Activated B cell treated with CpG ODN at 0.5 μM for 24 hours (primary cell): ENCODE data around the gene KIFAP3. TPM values are rescaled to one million over a fixed set of nuclear protein-coding genes. Genes with fewer than 3 reads are reported as not detected.
"Not testable (repeated sequence)": the region's sequence is repeated elsewhere in the genome, so short reads cannot be mapped to it uniquely, and the experiment has no call there.

Source experiments
- ATAC-seq: fragments of 200-7000 bp; cut with Tn5 transposase; one replicate; pipeline ENCODE4 v1.10.0; 2021; ENCODE audit warnings: low read depth, mild to moderate bottlenecking, moderate library complexity
- CTCF ChIA-PET: fragments of 350-600 bp; sonication (Branson Sonifier 250); formaldehyde crosslinking; loops from one replicate; lab custom pipeline; 2021; ENCODE audit warnings: antibody characterized with exemption; lab: Charles Lee
- POLR2A ChIA-PET: fragments of 350-600 bp; sonication (Branson Sonifier 250); formaldehyde crosslinking; loops from one replicate; lab custom pipeline; 2021; ENCODE audit warnings: antibody characterized with exemption; lab: Charles Lee
- DNase-seq: peaks from one replicate; pipeline ENCODE4 v3.0.0; 2022
- H3K27ac Mint-ChIP-seq: one replicate; pipeline ENCODE4 v1.8.0; 2020; ENCODE audit warnings: mixed read lengths
- H3K27me3 Mint-ChIP-seq: one replicate; pipeline ENCODE4 v1.8.0; 2021; ENCODE audit warnings: mixed read lengths
- H3K36me3 Mint-ChIP-seq: one replicate; pipeline ENCODE4 v1.8.0; 2021; ENCODE audit warnings: low read depth, mixed read lengths
- H3K4me1 Mint-ChIP-seq: one replicate; pipeline ENCODE4 v1.8.0; 2021; ENCODE audit warnings: mixed read lengths
- H3K4me3 Mint-ChIP-seq: one replicate; pipeline ENCODE4 v1.8.0; 2020; ENCODE audit warnings: mild to moderate bottlenecking, mixed read lengths
- H3K9me3 Mint-ChIP-seq: one replicate; pipeline ENCODE4 v1.8.0; 2020; ENCODE audit warnings: mixed read lengths
- intact Hi-C: fragments of 100-400 bp; cut with micrococcal nuclease; formaldehyde crosslinking; loops from one replicate; pipeline ENCODE4 v1.15.1; 2024
- total RNA-seq: library from RNA; stranded (reverse); gene quantifications from 2 replicates; pipeline ENCODE4 v1.2.3, GENCODE V29; 2022
- TF ChIP-seq, protein P1 (sequence below): fragments of 200-600 bp; IDR thresholded peaks from one replicate; pipeline ENCODE4 v1.8.0; 2022; ENCODE audit warnings: antibody characterized with exemption, mild to moderate bottlenecking

Gene KIFAP3
- total RNA-seq, 1 donor from 2014 or later, result 12.7 TPM

DNA sequence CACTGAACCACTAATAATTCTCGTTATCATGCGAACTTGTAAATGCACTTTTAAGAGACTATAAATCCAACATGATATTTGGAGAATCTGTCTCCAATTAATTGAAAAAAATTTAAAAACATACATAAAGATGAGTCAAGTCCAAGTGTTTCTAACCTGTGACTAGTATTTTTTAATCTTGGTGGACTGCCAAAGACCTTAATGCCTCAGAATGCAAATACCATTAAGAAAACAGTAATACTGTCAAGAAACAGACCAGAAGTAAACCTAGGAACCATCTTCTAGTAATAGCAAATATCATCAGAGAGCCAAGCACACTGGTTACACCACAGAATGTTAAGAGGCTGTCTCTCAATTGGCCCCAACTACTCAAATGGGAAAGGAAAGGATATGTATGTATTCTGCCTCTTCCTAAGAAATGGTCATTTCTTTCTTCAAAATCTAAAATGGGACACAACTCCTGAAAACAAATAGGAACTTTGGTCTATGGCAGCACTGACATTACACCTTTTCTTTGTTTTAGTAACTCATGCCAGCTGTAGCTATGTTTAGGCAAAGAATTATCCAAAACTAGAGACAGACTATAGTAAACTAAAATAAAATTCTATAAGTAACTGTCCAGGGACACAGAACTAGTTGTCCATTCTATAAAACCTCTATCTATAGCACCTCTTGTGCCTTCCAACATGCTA, 196.5 kb downstream of the KIFAP3 start:
- Mint-ChIP-seq H3K36me3 (peaks cover 65% of the 10 kb centered on the region), H3K4me1 (peaks cover 51% of the 10 kb centered on the region), H3K27me3 (no peaks in the 10 kb centered on the region), H3K4me3 (no peak overlapping the region), H3K9me3 (no peaks in the 10 kb centered on the region), H3K27ac (no peak overlapping the region)
- TF ChIP-seq, protein P1, sequence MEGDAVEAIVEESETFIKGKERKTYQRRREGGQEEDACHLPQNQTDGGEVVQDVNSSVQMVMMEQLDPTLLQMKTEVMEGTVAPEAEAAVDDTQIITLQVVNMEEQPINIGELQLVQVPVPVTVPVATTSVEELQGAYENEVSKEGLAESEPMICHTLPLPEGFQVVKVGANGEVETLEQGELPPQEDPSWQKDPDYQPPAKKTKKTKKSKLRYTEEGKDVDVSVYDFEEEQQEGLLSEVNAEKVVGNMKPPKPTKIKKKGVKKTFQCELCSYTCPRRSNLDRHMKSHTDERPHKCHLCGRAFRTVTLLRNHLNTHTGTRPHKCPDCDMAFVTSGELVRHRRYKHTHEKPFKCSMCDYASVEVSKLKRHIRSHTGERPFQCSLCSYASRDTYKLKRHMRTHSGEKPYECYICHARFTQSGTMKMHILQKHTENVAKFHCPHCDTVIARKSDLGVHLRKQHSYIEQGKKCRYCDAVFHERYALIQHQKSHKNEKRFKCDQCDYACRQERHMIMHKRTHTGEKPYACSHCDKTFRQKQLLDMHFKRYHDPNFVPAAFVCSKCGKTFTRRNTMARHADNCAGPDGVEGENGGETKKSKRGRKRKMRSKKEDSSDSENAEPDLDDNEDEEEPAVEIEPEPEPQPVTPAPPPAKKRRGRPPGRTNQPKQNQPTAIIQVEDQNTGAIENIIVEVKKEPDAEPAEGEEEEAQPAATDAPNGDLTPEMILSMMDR, result no peak
- ATAC-seq (no peak), DNase-seq (no peak)
- CTCF ChIA-PET, result no interaction called here
- intact Hi-C loops, result no loop called here
- POLR2A ChIA-PET, result interaction anchor here (0.9 kb wide), 1 partner anchor 16 kb away, joined by 6 read pairs; the partner anchor contains the start of gene SCYL3

DNA sequence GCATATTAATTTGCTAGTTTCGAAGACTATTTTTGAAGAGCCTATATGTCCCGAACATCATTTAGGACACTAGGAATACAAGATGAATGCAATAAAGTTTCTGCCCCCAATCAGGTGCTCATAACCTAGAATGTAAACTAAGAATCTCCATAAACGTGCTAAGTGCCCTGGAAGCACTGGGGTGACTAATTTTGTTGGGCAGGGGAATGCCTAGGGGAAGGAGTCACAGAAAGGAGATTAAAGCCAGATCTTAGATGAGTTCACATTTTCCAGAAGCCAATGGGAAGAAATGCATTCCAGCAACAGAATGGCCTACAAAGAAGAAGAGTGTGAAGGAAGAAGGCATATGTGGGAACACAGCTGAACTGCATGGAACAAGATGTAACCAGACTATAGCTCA, 200.3 kb downstream of the KIFAP3 start:
- Mint-ChIP-seq H3K27ac (peak overlapping the region; percentile 32), H3K36me3 (peaks cover 86% of the 10 kb centered on the region), H3K4me1 (peaks cover 39% of the 10 kb centered on the region), H3K27me3 (no peaks in the 10 kb centered on the region), H3K9me3 (no peaks in the 10 kb centered on the region), H3K4me3 (no peak overlapping the region)
- TF ChIP-seq, protein P1, result no peak
- POLR2A ChIA-PET, result no interaction called here
- intact Hi-C loops, result no loop called here
- ATAC-seq (no peak), DNase-seq (no peak)
- CTCF ChIA-PET, result no interaction called here

DNA sequence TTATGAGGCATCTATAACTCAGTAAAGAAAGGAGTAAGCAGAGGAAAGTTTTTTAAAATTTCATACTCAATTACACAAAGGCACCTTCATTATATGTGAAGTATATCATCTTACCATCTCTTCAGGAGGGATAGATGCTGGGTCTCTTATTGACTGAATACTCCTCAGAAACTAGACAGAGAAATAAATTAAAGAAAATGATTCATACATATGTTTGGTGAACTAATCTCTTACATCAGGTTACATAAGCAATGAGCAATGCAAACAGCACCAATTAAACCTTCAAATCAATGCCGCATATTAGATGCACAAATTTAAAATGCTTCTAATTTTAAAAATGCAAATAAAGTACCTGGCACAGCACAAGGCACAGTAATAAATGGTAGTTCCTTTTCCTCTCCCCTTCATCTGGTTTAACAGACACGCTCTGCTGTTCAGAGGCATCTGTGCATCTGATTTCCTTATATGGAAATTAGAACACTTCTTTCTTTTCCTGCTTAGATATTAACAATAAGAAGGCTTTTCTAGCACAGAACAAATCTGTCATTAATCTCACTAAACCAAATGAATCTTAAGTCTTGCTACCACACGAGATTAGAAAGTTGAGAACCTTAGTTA, 200.8 kb downstream of the KIFAP3 start:
- Mint-ChIP-seq H3K36me3 (peaks cover 89% of the 10 kb centered on the region), H3K27me3 (no peaks in the 10 kb centered on the region), H3K27ac (peak overlapping the region; percentile 32), H3K4me1 (peaks cover 34% of the 10 kb centered on the region), H3K9me3 (no peaks in the 10 kb centered on the region), H3K4me3 (no peak overlapping the region)
- intact Hi-C loops, result no loop called here
- DNase-seq (no peak), ATAC-seq (peak; percentile 58)
- ChIA-PET POLR2A (no interaction called here), CTCF (no interaction called here)
- TF ChIP-seq, protein P1, result no peak

DNA sequence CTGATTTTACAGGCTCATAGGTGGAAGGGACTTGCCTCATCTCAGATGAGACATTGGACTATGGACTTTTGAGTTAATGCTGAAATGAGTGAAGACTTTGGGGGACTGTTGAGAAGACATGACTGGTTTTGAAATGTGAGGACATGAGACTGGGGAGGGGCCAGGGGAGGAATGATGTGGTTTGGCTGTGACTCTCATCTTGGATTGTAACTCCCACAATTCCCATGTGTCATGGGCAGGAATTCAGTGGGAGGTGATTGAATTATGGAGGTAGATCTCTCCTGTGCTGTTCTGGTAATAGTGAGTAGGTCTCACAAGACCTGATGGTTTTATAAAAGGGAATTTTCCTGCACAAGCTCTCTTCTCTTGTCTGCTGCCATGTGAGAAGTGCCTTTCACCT, 201.6 kb downstream of the KIFAP3 start:
- intact Hi-C loops, result no loop called here
- Mint-ChIP-seq H3K4me1 (peaks cover 29% of the 10 kb centered on the region), H3K27ac (peak overlapping the region; percentile 32), H3K4me3 (no peak overlapping the region), H3K9me3 (no peaks in the 10 kb centered on the region), H3K27me3 (no peaks in the 10 kb centered on the region), H3K36me3 (peaks cover 88% of the 10 kb centered on the region)
- no peak for DNase-seq
- no peak for ATAC-seq
- ChIA-PET CTCF (no interaction called here), POLR2A (no interaction called here)
- TF ChIP-seq, protein P1, result no peak

DNA sequence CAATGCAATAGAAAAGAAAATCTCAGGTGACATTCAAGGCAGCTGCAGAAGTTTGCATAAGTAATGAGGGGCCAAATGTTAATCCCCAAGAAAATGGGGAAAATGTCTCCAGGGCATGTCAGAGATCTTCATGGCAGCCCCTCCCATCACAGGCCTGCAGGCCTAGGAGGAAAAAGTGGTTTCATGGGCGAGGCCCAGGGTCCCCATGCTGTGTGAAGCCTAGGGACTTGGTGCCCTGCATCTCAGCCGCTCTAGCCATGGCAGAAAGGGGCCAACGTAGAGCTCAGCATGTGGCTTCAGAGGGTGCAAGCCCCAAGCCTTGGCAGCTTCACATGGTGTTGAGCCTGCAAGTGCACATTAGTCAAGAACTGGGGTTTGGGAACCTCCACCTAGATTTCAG, 202.5 kb downstream of the KIFAP3 start:
- peaks cover 90% of the 10 kb centered on the region for H3K36me3 Mint-ChIP-seq
- ATAC-seq, H3K27me3 Mint-ChIP-seq, H3K9me3 Mint-ChIP-seq, DNase-seq, intact Hi-C loops, H3K27ac Mint-ChIP-seq, CTCF ChIA-PET, POLR2A ChIA-PET, H3K4me3 Mint-ChIP-seq: not testable (repeated sequence)
- peaks cover 29% of the 10 kb centered on the region for H3K4me1 Mint-ChIP-seq

Other genes starting within 250 kb of the KIFAP3 start
- 14.5 and 16.2 TPM in 2 replicates for gene SCYL3, start 180.8 kb downstream of the KIFAP3 start, total RNA-seq
- gene NTMT2, start 71.3 kb upstream of the KIFAP3 start, total RNA-seq, result not detected in 2 replicates